Measurements from ENCODE around the gene BIN2.

The BIN2 gene

GRCh38 chr12:51323966-51324895 lies at the start of gene BIN2:
Gene BIN2, minus strand, starts transcription at chr12:51324174. Its CDS starts 72 bp downstream, at chr12:51324102.
- DNase-seq (ENCODE audit: low read depth): peak; percentile 72

DNA sequence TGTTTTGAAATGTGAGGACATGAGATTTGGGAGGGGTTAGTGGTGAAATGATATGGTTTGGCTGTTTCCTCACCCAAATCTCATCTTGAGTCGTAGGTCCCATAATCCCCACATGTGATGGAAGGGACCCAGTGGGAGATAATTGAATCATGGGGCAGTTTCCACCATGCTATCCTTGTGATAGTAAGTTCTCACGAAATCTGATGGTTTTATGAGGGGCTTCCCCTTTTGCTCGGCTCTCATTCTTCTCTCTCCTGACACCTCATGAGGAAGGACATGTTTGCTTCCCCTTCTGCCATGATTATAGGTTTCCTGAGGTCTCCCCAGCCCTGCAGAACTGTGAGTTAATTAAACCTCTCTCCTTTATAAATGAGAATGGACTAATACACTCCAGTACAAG lies 49.2 kb upstream of the BIN2 start:
- DNase-seq (ENCODE audit: low read depth): no peak

DNA sequence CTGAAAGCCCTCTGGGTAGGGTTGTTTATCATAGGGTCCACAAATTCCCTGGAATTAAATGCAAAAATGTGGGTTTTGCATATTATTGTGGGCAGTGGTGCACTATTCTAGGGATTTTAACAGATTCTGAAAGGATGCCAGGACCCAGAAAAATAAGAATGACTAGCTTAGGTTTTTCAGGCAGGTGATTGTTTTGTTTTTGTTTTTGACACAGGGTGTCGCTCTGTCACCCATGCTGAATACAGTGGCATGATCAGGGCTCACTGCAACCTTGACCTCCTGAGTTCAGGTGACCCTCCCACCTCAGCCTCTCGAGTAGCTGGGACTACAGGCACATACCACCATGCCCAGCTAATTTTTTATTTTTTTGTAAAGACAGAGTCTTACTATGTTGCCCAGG lies 48.0 kb upstream of the BIN2 start:
- no peak for DNase-seq (ENCODE audit: low read depth)

GRCh38 chr12:51371295-51371953 lies 47.5 kb upstream of the BIN2 start:
- DNase-seq (ENCODE audit: low read depth): no peak

DNA sequence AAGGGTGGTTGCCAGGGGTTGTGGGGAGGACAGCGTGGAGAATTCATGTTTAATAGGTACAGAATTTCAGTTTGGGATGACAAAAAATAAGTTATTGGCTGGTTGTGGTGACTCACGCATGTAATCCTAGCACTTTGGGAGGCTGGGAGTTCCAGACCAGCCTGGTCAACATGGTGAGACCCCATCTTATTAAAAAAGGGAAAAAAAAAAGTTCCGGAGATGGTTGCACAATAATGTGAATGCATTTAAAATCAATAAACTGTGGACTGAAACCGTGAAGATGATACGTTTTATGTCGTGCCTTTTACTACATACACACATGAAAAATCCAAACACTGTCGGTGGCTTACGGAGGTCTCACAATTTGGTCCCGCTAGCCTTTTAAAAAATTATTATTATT lies 46.7 kb upstream of the BIN2 start:
- no peak for DNase-seq (ENCODE audit: low read depth)

DNA sequence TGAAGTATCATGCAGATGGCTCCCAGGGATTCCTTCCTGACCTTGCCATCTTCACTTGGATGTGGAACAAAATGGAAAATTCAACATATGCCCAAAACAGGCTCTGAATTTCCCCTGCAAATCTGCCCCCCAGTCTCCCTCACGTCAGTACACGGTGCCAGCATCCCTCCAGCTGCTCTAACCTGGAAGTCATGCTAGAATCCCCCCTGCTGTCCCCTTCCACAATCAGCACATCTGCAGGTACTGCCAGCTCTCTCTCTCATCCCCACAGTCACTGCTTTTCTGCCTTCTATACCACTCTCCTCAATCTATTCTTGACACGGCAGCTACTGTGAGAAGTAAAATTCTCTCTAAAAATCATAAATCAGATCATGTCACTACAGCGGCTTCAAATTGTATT lies 45.6 kb upstream of the BIN2 start:
- DNase-seq (ENCODE audit: low read depth): no peak

DNA sequence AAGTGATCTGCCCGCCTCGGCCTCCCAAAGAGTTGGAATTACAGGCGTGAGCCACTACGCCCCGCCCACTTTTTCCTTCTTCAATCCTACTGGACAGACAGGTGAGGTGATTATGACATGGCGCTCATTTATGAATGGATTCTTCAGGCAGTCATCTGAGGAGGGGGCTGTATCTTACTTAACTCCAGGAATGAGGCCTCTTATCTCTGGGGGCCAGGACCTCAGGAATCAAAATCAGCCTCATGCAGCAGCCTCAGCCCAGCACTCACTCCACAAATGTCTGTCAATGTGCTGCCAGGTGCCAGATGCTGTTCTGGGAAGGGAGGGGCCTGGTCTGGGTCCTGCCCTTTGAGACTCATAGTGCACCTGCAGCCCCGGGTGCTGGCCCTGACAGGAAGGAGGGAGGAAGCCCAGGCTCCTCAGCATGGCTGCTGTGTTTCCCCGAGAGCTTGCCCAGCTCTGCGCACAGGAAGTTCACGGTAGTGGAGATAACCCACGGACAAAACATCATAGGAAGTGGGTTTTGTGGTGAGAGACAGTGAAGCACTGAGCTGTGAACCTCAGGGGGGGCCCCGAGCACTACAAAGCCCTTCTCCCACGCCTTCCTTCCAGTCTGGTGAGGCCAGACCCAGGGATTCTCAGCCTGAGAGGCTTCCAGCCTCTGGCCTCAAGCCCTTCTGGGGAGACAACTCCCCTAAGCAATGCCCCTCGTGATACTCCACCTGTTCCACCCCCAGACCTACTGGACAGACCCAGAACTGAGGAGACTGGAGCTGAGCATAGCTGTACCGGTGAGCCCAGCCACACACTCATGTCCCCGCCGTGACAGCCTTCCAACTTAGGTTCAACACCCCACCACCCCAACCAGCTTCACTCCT lies 44.9 kb upstream of the BIN2 start:
- peak; percentile 79 for DNase-seq (ENCODE audit: low read depth)

DNA sequence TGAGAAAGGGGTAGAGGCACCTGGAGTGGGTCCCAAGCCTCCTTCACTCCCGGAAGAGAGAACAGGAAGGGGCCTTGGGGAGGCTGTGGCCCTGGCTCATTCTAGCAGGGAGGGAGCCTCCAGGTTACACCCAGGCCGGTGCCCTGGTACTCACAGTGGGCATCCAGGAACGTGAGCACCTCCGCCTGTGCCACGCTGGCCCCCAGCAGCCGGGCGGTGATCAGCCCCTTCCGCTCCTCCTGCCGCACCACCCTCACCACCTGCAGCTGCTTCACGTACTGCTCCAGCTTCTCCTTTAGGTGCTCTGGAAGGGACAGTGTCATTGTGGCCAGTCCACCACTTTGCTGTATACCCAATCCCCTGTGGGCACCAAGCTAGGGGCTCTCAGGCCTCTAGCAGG lies 41.3 kb upstream of the BIN2 start:
- no peak for DNase-seq (ENCODE audit: low read depth)

DNA sequence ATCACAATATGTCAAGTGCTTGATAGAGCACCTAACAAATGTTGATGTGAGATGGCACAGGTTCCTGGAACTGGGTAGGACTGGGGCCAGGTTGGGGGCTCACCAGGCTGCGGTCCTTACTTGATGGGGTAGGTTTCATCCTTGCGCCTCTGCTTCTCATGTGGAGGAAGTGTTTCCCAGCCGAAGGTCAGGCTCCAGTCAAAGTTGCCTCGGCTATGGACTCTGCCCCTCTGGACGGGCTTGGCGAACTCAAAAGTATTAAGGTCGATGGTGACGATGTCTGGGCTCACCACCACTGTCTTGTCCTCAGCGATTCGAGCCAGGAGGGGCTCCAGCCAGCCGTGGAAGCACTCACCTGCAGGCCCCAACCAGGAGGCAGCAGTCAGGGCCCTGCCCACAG lies 40.0 kb upstream of the BIN2 start:
- no peak for DNase-seq (ENCODE audit: low read depth)

DNA sequence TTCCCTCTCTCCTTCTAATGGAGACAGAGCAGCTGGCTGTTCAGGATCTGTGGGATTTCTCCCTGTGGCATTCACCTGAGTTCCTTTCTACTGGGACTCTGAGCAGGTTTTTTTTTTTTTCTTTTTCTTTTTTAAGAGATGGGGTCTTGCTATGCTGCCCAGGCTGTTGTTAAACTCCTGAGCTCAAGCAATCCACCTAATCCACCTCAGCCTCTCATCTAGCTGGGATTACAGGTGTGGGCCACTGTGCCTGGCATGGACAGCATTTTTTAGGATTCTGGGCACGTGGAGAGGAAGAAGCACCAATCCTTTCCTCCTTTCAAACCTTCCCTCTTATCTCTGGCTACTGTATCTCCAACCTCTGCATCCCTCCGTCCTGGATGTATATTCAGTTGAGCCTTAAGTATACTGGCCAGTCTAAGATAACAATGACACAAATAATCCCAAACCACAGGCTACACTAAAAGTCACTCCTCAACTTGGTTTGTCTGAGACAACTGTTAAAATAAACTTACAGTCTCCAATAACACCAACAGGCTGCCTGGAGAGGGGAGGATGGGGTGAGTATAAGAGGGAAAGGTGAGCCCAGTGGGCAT lies 38.9 kb upstream of the BIN2 start:
- no peak for DNase-seq (ENCODE audit: low read depth)

DNA sequence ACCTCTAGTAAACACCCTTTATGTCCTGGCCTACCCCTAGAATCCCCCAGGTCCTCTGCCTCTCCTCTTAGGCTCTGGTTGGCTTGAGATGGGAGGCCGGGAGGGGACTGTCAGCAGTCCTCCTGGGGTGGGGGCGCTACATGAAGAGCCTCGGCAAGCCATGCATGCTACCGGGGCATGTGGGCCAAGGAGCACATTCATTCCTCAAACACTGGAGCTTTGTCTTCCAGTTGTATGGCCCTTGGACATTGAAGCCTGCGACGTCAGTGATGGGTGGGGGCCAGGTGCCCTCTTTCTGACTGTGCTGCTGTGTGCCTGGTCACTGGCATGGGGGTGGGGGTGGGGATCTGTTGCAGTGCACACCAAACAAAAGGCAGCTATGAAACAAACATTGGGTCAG lies 38.3 kb upstream of the BIN2 start:
- DNase-seq (ENCODE audit: low read depth): no peak

GRCh38 chr12:51361161-51362016 lies 37.4 kb upstream of the BIN2 start:
- no peak for DNase-seq (ENCODE audit: low read depth)

DNA sequence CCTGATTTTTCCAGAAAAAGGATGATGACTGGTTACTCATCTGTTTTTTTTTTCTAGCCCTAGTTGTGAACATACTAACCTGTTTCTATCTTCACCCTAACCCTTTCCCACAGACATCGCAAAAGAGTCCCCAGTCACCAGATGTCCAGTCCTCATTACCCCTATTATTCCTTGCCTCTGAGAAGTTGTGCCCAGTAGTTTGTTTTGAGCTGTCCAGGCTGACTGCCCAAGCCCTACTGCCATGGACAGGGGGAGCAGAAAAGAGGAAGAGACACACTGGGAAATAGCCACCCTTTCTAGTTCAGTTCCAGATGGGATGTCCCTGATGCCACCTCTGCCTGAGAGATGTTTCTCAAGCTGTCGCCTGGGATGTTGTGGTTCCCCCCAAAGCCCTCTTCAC lies 36.3 kb upstream of the BIN2 start:
- no peak for DNase-seq (ENCODE audit: low read depth)

- no peak for DNase-seq (ENCODE audit: low read depth)
These were observed 35.9 kb upstream of the BIN2 start for GRCh38 chr12:51359851-51360250.

GRCh38 chr12:51358496-51358895 lies 34.5 kb upstream of the BIN2 start:
- no peak for DNase-seq (ENCODE audit: low read depth)

DNA sequence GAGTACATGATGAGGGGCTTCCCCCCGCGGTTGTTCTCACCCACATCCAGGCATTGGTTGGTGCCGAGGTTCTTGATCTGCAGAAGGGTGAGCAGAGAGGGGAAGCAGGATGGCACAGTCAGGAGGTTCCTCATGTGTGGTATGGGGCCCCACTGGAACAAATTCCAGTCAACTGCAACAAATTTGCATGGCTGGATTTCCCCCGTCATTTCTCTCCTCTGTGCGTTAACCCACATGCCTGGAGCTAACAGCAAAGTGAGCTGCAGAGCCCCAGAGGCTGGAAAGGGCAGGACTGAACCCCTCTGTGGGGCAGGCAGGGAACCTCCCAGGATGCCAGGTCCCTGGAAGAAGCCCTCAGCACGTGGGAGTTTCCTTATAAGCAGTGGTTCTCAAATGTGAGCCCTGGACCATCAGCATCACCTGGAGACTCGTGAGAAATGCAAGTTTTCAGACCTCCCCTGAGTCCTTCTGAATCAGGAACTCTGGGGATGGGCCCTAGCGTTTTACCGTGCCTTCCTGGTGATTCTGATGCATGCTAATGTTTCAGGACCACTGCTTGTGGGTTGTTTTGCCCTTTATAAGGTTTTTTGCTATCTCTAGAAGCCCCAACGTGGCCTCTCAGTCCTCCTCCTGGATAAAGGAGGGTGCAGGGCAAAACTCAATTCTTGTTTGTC lies 33.5 kb upstream of the BIN2 start:
- DNase-seq (ENCODE audit: low read depth): no peak

DNA sequence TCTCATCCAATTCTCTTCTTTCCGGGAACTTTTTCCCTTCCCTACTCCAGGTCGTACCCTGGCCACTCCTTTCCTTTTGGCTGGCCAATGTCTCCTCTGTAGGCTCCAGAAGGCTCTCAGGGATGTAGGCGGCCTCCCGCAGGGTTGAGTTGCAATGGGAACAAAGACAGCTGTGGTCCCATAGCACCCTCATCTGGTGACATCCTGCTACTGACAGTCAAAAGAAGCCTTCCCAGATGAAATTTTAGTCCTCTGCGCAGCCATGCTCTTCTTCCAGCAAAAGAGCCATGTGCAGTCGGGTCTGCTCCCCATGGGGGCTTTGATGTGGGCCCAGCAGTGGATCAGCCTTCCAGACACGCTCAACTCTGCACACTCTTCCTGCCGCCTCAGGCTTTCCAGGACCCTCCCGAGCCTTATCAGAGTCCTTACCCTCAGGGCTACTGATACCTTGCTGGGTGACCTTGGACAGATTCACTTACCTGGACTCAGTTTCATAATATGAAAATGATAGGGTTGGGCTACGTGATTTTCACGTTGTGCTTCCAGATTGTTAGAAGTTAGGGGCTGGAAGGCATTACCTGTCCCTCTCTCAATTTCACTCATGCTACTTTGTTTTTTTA lies 28.0 kb upstream of the BIN2 start:
- DNase-seq (ENCODE audit: low read depth): peak; percentile 18

GRCh38 chr12:51349026-51349425 lies 25.1 kb upstream of the BIN2 start:
- no peak for DNase-seq (ENCODE audit: low read depth)

GRCh38 chr12:51348116-51348515 lies 24.1 kb upstream of the BIN2 start:
- DNase-seq (ENCODE audit: low read depth): no peak

GRCh38 chr12:51346581-51346980 lies 22.6 kb upstream of the BIN2 start, which contains the start of gene CELA1:
Gene CELA1, minus strand, starts transcription at chr12:51346679. Its CDS starts 41 bp downstream, at chr12:51346638.
- no peak for DNase-seq (ENCODE audit: low read depth)

Data from activated T-helper 1 cell treated with Interleukin-2 at 50 U/mL for 16 hours (primary cell).